ENCODE results near the gene RXYLT1. TPM values are rescaled to one million over a fixed set of nuclear protein-coding genes. Genes with fewer than 3 reads are reported as not detected.

Gene RXYLT1
- total and polyA plus RNA-seq, 2 of the 8 experiments (the other 6 are each of a cell fraction or from before 2014, with no cell fraction given): 3.8 to 10.9 TPM

DNA sequence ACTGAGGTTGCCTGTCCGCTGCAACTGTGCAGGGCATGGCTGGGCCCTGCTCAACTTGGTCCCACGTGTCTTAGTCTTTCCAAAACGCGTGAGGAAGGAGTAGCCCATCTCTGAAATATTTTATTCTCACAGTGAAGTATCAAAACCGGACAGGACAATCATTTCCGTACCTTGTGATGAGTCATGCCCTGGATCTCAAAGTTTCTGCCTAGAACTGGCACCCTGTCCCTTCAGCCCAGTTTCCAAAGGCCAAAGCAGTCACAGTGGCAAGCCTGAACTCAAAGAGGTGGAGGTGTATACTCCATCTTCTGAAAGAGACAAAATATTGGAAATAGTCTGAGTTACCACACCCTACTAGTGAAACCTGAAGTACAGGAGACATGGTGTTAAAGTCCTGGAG, 36.3 kb downstream of the RXYLT1 start:
- Histone ChIP-seq H4K5ac (ENCODE audit: insufficient read length, low read depth, low read length) (no peak overlapping the region), H2BK15ac (ENCODE audit: low read length) (no peak overlapping the region), H3K14ac (ENCODE audit: insufficient read length) (no peak overlapping the region), H3K27ac (ENCODE audit: low read depth, low read length) (no peak overlapping the region), H4K8ac (ENCODE audit: extremely low read depth, insufficient read depth, low read length) (no peak overlapping the region), H2BK20ac (ENCODE audit: low read length) (no peak overlapping the region), H2BK120ac (replicated peaks; ENCODE audit: low read depth, low read length) (no peak overlapping the region), H2AK5ac (ENCODE audit: low read depth, low read length) (no peak overlapping the region), H2BK5ac (ENCODE audit: low read depth, low read length) (no peak overlapping the region), H3K56ac (replicated peaks; ENCODE audit: insufficient read length, low read depth, low read length) (no peak overlapping the region), H3K36me3 (ENCODE audit: control insufficient read depth in 2 of 4, insufficient read depth in 4 of 4, low read length in 3 of 4) (no peaks in the 10 kb centered on the region), H3K27me3 (replicated peaks in 1 of 4; ENCODE audit: control insufficient read depth in 3 of 4, extremely low read depth in 1 of 4, insufficient read depth in 3 of 4, low read length in 3 of 4) (no peaks in the 10 kb centered on the region), H3K79me1 (ENCODE audit: low read depth, low read length) (no peaks in the 10 kb centered on the region), H3K23me2 (ENCODE audit: low read depth, low read length) (no peaks in the 10 kb centered on the region; the same call in 1 of the 2 replicates), H3K4me1 (replicated peaks in 1 of 4; ENCODE audit: control insufficient read depth in 3 of 4, insufficient read depth in 4 of 4, low read length in 3 of 4) (no peaks in the 10 kb centered on the region), H2BK12ac (ENCODE audit: low read depth, low read length) (no peak overlapping the region), H4K20me1 (replicated peaks in 1 of 2; ENCODE audit: control insufficient read depth in 1 of 2, insufficient read depth in 2 of 2, low read length in 2 of 2) (no peaks in the 10 kb centered on the region), H3K4me3 (ENCODE audit: extremely low read depth in 1 of 4, insufficient read depth in 2 of 4, low read depth in 3 of 4, low read length in 4 of 4) (no peak overlapping the region), H3K4ac (replicated peaks; ENCODE audit: insufficient read length, low read depth, low read length) (no peak overlapping the region), H3K4me2 (ENCODE audit: insufficient read depth in 1 of 2, low read depth in 2 of 2, low read length in 2 of 2) (no peak overlapping the region), H3K9me3 (ENCODE audit: insufficient read depth in 2 of 2, low read depth in 1 of 2, low read length in 1 of 2) (no peaks in the 10 kb centered on the region), H4K91ac (replicated peaks; ENCODE audit: insufficient read length, low read length) (no peak overlapping the region), H3K9ac (replicated peaks in 1 of 4; ENCODE audit: extremely low read depth in 1 of 4, low read depth in 3 of 4, low read length in 3 of 4) (no peak overlapping the region), H3K79me2 (ENCODE audit: control insufficient read depth in 1 of 2, insufficient read depth in 2 of 2, low read length in 2 of 2) (no peaks in the 10 kb centered on the region), H3K23ac (ENCODE audit: insufficient read length) (no peak overlapping the region), H2AFZ (ENCODE audit: low read length) (no peak overlapping the region), H3K18ac (ENCODE audit: extremely low read depth, low read length) (no peak overlapping the region)
- DNase-seq (ENCODE audit: low read depth in 1 of 2, low spot score in 2 of 2) (no peak), FAIRE-seq (no peak)
- TF ChIP-seq CBX5 (IDR thresholded peaks at IDR 0.05; ENCODE audit: low read depth, low read length) (no peak), NRF1 (IDR thresholded peaks at IDR 0.05; ENCODE audit: low read depth, low read length) (no peak), POLR2A (IDR thresholded peaks at IDR 0.05; ENCODE audit: control extremely low read depth in 1 of 2, low read depth in 2 of 2, low read length in 2 of 2) (no peak), RFX5 (IDR thresholded peaks at IDR 0.05; ENCODE audit: borderline replicate concordance, low read depth, low read length) (no peak), GABPA (IDR thresholded peaks at IDR 0.05; ENCODE audit: borderline replicate concordance, insufficient read depth, low read length) (no peak)
- CTCF ChIA-PET (ENCODE audit: partially characterized antibody): interaction anchor here (0.7 to 1.3 kb wide), 3 partner anchors 10 to 14 kb away, joined by 3 to 4 read pairs (median 3); no protein-coding TSS in a partner anchor
- WGBS, 2 experiments (ENCODE audit: extremely low coverage in 1 of 2, insufficient coverage in 1 of 2, insufficient read length in 1 of 2, insufficient replicate concordance in 2 of 2, low coverage in 1 of 2, low lambda C conversion rate in 2 of 2, missing lambda C conversion rate in 1 of 2): 80% methylated on average over 6 of the region's 6 CpGs; no CpG with 5 or more reads in 1 of the 2 experiments
- POLR2A ChIA-PET (ENCODE audit: partially characterized antibody): no interaction called here
